NOMO-1 (cell line): ENCODE data around the gene SQSTM1.
"Not testable (repeated sequence)": the region's sequence is repeated elsewhere in the genome, so short reads cannot be mapped to it uniquely, and the experiment has no call there.

Experiments
- DNase-seq, 2 experiments: peaks; one replicate each; lab custom pipeline; 2025; ENCODE audit not compliant: unreplicated experiment in 2 of 2; lab: John Stamatoyannopoulos, UW

SQSTM1 gene

DNA sequence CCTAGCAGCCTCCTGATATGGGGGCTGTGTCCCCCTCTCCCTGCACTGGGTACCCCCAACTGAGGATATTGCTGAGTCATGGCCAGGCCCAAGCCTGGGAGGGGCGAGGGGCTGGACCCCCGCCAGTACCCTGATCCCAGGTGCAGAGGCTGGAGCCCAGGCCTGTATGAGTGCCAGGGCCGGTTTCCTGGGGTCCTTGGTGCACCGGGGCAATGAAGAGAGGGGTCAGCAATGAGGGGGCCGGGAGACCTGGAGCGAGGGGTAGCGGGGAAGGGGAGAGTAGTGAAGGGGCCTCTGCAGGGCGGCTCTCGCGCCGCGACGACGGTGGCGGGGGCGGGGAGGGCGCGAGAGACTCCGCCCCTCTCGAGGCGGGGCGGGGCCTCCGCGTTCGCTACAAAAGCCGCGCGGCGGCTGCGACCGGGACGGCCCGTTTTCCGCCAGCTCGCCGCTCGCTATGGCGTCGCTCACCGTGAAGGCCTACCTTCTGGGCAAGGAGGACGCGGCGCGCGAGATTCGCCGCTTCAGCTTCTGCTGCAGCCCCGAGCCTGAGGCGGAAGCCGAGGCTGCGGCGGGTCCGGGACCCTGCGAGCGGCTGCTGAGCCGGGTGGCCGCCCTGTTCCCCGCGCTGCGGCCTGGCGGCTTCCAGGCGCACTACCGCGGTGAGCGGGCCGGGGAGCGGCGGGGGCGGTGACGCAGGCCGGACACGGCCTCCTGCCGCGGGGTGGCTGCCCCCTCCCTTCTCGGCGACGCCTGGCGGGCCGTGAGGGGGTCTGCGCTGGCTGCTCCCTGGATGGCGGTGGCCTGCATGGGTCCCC, at the start of gene SQSTM1:
Gene SQSTM1, plus strand, starts transcription at position 423 of the 815 bp plus-strand sequence. Its CDS starts 32 bp downstream, at position 455.
- peak; percentile 44 to 68 for DNase-seq

DNA sequence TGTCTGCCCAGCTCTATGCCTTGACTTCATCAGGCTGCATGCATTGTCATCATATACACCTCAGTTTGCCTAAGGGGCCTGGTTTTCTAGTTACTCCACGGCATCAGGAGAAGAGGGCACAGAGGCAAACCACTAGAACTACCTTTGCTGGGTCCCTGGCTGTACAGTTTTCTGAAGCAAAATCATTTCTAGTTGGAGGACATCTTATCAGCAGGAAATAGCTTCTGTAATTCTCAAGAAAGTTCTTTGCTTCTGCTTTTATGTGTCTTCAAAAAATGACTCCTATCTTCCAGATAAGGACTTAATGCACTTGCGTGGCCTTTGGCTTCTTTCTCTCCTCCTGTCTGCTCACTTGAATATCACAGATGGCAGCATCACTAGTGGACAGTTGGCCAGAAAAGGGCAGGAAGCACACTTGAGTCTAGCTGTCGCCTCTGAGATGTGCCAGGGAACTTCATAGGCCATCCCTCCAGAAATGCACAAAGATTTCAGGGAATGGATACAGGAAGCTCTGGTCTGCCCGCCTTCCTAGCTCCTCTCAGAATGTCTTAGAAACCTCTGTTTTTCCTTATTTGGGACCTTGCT, 49.3 kb upstream of the SQSTM1 start:
- DNase-seq = peak in 1 of 2 experiments; percentile 12

DNA sequence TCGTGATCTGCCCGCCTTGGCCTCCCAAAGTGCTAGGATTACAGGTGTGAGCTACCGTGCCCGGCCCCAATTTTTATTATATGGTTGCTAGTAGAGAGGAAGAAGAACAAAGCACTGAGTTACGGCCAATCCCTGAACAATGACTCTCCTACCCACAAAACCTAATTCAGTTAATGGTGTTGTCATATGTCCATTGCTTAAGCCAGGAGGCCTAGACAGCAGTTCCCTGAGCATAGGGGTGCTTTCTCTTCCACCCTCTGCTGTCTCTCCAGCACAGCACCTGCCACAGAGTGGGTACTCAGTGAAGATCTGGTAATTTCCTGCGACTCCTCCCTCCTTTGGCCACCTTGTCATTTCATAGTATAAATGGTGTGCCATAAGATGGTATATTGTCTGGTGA, 48.4 kb upstream of the SQSTM1 start:
- peak; percentile 80 to 90 for DNase-seq

DNA sequence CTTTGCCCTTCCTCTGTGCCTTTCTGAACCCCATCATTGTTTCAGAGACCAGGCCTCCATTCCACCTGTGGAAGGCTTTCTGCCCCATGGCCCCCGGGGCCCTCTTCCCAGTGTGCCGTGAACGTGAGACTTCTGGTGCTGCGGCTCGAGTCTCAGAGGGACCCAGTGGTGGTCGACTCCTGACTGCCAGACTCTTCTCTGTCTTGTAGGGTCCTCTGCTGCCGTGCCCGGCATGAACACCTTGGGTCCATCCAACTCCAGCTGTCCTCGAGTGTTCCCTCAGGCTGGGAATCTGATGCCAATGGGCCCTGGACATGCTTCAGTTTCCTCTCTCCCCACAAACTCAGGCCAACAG, 47.0 kb upstream of the SQSTM1 start:
- DNase-seq = no peak

DNA sequence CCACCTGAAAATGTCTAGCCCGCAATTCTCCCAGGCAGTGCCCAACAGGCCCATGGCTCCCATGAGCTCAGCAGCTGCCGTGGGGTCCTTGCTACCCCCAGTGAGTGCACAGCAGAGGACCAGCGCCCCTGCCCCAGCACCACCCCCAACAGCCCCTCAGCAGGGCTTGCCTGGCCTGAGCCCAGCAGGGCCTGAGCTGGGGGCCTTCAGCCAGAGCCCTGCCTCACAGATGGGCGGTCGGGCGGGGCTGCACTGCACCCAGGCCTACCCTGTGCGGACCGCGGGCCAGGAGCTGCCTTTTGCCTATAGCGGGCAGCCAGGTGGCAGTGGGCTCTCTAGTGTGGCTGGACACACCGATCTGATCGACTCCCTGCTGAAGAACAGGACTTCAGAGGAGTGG, 46.3 kb upstream of the SQSTM1 start:
- DNase-seq = no peak

DNA sequence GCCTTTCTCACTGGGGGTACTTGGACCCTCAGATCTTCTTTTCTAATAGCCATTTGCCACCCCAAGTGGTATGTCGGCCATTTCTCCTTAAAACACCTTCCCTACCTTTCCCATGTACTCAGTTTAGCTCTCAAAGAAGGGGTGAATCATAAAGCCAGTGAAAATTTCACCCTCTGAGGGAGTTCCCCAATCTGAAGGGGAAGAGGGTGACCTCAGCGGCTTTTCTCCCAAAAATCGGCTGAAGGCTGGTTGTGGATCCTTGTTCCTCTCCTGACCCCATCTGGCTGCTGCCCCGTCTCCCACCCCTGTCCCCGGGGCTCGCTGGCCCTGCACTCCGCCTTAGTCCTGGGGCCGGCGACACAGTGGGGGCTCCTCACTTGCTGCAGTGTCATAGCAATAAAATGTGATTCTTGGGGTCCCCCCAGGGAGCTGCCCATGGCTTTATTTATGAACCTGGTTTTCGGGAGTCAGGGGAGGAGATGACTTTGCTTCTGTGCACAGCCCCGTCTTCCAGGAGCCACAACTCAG, 44.2 kb upstream of the SQSTM1 start:
- DNase-seq = no peak

DNA sequence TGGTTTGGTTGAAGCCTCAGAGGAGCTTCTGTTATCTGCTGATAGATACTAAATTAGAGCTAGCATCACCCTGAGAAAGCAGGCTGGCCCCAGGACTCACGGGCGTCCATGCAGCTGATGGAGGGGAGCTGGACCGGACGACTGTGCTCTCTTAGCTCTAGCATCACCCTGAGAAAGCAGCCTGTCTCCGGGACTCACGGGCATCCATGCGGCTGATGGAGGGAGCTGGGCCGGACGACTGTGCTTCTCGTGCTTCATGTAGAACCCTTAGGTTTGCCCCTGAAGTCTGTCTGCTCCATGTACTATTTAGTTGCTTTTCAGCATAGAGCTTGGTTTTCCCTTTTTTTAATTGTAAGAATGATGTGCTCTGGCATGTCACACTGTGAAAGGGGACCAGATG, 43.2 kb upstream of the SQSTM1 start:
- no peak for DNase-seq

DNA sequence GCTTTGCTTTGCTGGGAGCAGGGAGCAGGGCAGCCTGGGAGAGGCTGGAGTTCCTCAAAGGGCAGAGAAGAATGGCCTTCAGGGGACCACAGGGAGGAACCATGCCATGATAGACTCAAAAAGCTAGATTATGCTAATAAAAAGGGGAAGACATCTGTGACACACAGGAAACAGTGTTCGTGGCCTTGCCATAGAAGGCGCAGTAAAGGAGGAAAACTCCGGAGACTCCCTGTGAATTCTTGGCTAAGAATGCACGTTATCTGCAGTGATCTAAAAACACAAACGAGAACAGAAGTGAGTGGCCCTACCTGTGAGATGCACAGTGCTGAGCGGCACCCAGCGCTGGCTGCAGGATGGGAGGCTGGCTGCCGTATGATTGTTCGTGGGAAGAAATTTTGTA, 42.8 kb upstream of the SQSTM1 start:
- DNase-seq = peak in 1 of 2 experiments; percentile 47

DNA sequence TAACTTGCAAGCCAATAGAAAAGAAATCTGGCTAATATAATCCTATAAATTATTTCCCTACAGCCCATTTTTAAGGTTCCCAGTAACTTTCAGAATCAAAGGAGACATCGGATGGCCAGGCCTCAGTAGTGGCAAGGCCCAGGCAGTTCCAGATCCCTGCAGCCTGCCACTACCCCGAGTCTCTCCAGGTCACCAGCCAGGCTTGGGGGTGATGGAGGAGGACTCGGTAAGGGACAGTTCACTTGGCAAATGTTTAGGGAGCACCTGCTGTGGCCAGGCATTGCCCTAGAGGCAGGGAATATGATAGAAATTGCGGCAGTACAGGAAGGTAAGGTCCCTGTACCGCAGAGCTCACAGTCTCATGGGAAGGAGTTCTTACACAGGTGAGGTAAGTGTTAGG, 42.1 kb upstream of the SQSTM1 start:
- DNase-seq = no peak

DNA sequence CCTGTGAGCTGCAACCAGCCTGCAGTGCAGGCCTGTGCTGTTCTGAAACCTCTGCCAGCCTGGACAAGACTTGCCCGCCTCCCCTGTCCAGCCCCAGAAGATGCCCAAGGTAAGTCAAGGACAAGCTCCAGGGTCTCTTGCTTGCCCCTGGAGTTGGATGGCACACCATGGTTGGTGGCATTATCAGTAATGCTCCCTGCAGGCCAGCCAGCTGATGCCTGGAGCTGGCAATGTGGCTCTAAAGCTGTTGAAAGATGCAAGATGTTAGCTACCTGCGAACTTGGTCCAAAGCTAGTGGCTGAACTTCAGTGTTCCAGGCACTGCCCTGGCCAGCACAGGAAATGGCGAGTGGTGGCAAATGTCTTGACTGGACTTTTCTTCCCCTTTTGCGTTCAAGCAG, 40.9 kb upstream of the SQSTM1 start:
- no peak for DNase-seq

DNA sequence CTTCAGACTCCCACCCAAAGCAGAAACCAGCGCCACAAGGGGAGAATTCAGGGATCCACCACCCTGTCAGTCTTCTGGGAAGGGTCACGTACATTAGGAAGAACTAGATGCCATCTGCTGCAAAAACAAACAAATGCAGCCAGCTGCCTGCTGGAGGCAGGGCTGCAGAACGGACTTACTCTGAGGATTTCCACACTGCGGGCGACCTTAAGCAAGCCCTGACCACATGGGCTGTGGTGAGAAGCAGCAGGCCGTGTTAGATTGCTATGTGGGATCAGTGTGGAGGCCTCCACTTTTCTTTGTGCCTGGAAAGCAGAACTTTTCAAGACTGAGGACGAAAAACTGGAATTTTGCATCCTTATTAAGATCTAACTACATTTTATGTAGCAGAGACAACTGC, 40.3 kb upstream of the SQSTM1 start:
- peak; percentile 70 to 84 for DNase-seq

DNA sequence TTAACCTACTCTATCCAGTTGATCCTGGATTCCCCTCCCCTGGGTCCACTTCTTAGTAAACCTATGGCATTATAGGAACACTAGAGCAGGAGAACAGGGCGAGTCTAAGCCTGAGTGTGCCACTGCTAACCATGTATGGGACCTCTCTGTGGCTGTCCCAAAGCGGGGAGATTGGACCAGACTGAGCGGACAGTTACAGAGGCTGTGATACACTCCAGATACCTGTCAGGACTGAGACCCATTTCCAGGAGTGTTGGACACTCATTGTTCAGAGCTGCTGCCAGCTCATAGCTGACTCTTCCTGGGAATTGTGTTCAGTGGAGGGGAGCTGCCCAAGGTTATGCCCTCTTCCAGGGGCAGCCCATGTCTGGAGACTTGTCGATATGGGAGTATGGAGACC, 38.9 kb upstream of the SQSTM1 start:
- no peak for DNase-seq

DNA sequence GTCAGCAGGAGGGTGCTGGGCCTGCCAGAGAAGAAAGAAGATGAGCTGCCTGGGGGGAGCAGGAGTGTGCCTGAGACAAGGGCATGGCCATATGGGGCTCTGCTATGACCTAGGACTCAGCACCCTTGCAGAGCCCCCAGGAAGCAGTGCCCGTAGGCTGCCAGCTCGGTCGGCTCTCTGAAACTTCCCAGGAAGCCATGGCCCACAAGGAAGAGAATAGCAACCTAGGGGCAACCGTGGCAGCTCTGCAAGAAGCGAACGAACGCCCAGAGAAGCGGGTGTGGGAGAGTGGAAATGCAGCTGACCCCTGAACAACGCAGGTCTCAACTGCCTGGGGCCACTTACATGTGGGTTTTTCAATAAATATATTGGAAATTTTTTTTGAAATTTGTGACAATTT, 37.6 kb upstream of the SQSTM1 start:
- no peak for DNase-seq

DNA sequence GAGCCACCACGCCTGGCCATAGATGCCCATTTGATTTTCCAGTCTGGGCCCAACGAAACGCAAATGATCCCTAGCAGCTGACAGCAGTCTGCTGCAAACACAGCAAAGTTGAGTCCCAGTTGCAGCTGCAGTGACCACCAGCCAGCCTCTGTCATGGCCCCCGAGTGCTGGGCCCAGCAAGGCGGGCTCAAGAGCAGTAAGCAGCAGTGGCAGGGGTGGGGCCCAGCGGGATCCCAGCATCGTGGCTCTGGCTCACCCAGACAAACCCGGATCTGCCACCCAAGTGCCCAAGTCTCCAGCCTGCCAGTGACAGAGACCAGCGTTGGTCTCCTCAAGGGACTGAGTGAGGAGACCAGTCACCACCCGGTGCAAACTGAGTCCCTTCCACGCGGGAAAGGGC, 33.8 kb upstream of the SQSTM1 start:
- DNase-seq = no peak

DNA sequence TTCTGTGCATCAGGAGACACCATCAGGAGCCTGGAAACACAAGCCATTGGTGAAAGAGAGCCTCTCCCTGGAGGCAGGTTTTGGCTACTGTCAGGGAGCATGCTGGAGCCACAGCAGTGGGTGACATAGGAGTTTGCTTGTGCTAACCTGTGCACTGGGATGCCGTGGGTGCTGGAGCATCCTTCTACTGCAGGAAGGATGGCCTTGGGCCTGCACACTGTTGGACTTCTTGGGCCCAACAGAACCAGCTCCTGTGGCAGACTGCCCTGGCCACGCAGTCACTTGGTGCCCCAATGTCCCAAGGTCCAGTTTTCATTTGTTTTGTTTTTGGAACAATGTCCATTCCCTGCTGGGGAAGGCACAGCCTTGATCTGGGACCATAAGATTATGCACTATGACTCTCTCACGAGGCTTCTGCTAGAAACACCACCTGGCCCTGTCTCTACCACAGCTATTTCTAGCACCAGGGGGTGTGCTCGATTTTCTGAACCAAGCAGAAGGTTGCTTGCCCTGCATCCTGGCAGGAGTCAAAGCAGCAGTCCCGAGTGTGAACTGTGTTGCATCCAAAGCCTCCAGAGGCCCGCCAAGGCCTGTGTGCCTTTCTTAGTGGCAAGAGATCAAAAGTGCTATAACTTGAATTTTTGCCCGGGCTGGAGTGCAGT, 32.4 kb upstream of the SQSTM1 start:
- DNase-seq = no peak

DNA sequence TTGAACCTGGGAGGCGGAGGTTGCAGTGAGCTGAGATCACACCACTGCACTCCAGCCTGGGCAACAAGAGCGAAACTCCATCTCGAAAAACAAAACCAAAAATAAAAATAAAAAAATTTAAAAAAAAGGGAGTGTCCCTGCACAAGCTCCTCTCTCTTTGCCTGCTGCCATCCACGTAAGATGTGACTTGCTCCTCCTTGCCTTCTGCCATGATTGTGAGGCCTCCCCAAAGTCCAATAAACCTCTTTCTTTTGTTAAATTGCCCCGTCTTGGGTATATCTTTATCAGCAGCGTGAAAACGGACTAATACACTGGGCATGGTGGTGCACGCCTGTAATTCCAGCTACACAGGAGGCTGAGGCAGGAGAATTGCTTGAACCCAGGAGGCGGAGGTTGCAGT, 31.4 kb upstream of the SQSTM1 start:
- not testable (repeated sequence) for DNase-seq

DNA sequence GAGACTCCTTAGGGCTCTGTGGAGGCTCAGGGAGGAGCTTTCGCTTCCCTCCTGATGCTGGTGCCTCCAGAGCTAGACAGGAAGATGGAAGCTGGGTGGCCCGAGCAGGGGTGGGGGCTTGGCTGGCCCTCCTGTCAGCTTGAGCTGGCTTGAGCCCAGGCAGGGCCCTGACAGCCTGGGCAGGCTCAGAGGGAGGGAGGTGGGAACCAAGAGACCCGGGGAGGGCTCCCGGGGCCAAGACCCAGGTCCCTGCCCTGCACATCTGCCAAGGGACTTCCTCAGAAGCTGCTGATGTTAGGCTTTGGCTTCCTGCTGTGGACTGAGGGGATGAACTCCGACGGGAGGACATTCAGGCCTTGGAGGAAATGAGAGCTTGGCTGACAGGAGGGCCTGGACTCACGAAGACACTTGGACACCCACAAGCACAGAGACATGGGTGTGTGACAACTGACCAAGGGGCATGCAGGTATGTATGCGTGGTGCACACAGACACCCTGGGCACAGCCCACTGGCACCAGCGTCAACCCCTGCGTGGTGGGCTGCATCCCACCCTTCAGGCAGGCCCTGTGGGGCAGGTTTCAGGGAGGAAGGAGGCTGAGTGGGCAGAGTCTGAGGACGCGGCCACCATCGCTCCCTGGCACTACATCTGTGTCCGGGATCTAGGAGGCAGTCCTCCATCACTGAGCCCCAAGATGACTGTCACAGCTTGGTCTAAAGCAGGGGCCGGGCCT, 28.7 kb upstream of the SQSTM1 start:
- no peak for DNase-seq

DNA sequence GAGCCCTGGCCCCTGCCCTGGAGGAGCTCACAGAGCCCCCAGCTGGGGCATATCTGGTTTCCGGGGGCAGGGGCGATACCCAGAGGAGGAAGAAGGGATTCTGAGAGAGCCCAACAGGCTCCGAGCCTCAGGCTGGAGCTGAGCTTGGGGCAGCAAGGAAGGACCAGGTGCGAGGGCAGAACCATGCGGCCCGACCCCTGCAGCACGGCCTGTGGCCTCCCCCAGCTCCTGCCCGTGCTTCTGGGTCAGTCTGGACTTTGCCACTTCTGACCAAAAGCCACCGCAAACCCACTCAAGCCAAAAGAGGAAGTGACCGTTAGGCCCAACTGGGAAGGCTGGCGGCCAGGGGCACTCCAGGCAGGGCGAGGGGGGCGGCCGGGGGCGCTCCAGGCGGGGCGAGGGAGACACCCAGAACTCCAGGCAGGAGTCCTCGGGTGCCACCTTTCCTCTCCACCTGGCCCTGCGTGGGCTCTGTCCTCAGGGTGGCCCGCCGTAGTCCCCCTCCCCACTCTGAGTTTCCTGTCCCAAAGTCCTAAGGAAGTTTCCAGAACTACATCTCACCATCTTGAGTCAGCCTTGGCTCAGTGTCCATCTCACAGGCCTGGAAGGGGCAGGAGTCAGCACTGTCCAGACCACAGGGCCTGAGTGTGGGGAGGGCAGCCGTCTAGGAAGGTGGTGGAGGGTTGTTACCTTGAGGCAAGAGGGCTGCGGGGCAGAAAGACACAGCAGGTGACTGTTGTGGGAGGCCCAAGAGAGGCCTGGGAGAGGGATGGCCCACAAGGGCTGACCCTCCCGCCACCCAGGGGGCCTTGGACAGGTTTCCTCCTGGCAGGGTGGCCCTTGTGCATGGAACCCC, 27.9 kb upstream of the SQSTM1 start:
- peak in 1 of 2 experiments; percentile 20 for DNase-seq

DNA sequence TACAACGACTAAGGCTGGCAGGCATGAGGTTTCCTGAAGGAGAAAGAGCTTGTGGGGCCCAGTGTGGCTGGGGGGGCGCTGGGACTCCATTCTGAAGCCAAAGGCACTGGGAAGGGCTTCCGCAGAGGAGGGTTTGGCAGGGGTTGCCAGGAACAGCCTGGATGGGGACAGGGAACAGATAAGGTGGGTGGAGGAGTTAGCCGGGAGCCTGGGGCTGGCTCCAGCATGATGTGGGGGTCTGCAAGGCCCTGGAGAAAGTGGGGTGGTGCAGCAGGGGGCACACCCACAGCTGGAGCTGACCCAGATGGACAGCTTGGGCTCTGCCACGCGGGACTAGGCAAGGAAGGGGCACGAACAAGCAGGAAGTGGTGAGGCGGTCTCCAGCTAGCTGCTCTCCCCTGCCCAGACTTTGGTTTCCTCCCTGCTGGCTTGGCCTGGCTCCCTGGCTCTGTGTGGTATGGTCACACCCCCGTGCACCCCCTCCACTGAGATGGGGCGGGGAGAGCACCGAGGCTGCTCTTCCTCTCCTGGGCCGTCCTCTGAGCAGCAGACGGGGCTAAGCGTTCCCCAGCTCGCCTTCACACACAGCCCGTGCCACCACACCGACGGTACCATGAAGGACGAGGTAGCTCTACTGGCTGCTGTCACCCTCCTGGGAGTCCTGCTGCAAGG, 27.1 kb upstream of the SQSTM1 start, which contains the start of gene LTC4S:
Gene LTC4S, plus strand, starts transcription at position 519 of the 672 bp plus-strand sequence. Its CDS starts 95 bp downstream, at position 614.
- DNase-seq = peak; percentile 87 to 91
